IMR-90 (cell line): ENCODE measurements around the gene RPS6KA5. TPM values are rescaled to one million over a fixed set of nuclear protein-coding genes. Genes with fewer than 3 reads are reported as not detected.

ENCODE experiments used
- ATAC-seq: fragments of 200-7000 bp; cut with Tn5 transposase; 2 replicates; pipeline ENCODE4 v1.9.1; 2020; ENCODE audit warnings: low read depth, mild to moderate bottlenecking, moderate library complexity
- BruUV-seq: library from RNA; stranded (reverse); fragments of 400-500 nt; replicated peaks from 2 replicates; lab custom pipeline; 2021; lab: Mats Ljungman, UMichigan
- CTCF ChIA-PET: fragments of 300-600 bp; formaldehyde crosslinking; extraction: SDS; loops from one replicate; lab custom pipeline; 2021; ENCODE audit warnings: antibody characterized with exemption; lab: Yijun Ruan, JAX
- POLR2A ChIA-PET: fragments of 300-600 bp; sonication (Branson Sonifier 250); formaldehyde crosslinking; loops from one replicate; lab custom pipeline; 2022; ENCODE audit warnings: antibody characterized with exemption; ENCODE audit not compliant: unreplicated experiment; lab: Charles Lee
- DNase-seq: peaks from one replicate; pipeline ENCODE4 v3.0.0; 2013
- H2AFZ ChIP-seq: replicated peaks from 2 replicates; pipeline ENCODE3; 2013; ENCODE audit warnings: low read length, mild to moderate bottlenecking; ENCODE audit not compliant: poor library complexity
- H2AK5ac ChIP-seq: 2 replicates; pipeline ENCODE4 v1.6.1; 2013; ENCODE audit warnings: low read depth, low read length, inconsistent platforms
- H2AK9ac ChIP-seq: replicated peaks from 2 replicates; pipeline ENCODE3; 2013; ENCODE audit warnings: mild to moderate bottlenecking, low read depth, low read length, moderate library complexity; ENCODE audit not compliant: poor library complexity
- H2BK120ac ChIP-seq: 2 replicates; pipeline ENCODE4 v1.6.1; 2013; ENCODE audit warnings: low read depth, low read length, inconsistent platforms
- H2BK15ac ChIP-seq: 3 replicates; pipeline ENCODE4 v1.6.1; 2013; ENCODE audit warnings: low read depth, low read length, inconsistent platforms
- H2BK20ac ChIP-seq: 2 replicates; pipeline ENCODE4 v1.6.1; 2013; ENCODE audit warnings: low read depth, mild to moderate bottlenecking, inconsistent platforms, low read length, moderate library complexity
- H2BK5ac ChIP-seq: 2 replicates; pipeline ENCODE4 v1.6.1; 2013; ENCODE audit warnings: mild to moderate bottlenecking, low read depth, low read length, inconsistent platforms; ENCODE audit not compliant: poor library complexity, severe bottlenecking
- H3K14ac ChIP-seq: replicated peaks from 2 replicates; pipeline ENCODE4 v1.6.1; 2013; ENCODE audit warnings: low read depth, low read length, inconsistent platforms
- H3K18ac ChIP-seq: 2 replicates; pipeline ENCODE4 v1.6.1; 2013; ENCODE audit warnings: low read depth, low read length, control low read depth
- H3K23ac ChIP-seq: 2 replicates; pipeline ENCODE4 v1.6.1; 2013; ENCODE audit warnings: low read depth, low read length, inconsistent platforms
- H3K27ac ChIP-seq: 2 replicates; pipeline ENCODE4 v1.5.1; 2013; ENCODE audit warnings: mild to moderate bottlenecking, control low read depth, low read length; ENCODE audit not compliant: insufficient read depth
- H3K27me3 ChIP-seq: 2 replicates; pipeline ENCODE4 v1.6.1; 2013; ENCODE audit warnings: low read length; ENCODE audit not compliant: control insufficient read depth, insufficient read depth
- H3K36me3 ChIP-seq: 2 replicates; pipeline ENCODE4 v1.6.1; 2013; ENCODE audit warnings: low read length, mixed read lengths; ENCODE audit not compliant: control insufficient read depth, insufficient read depth
- H3K4ac ChIP-seq: 2 replicates; pipeline ENCODE4 v1.6.1; 2013; ENCODE audit warnings: low read depth, low read length, inconsistent platforms
- H3K4me1 ChIP-seq: 2 replicates; pipeline ENCODE4 v1.6.1; 2013; ENCODE audit warnings: low read length, mixed read lengths; ENCODE audit not compliant: control insufficient read depth, insufficient read depth
- H3K4me2 ChIP-seq: 2 replicates; pipeline ENCODE4 v1.6.1; 2013; ENCODE audit warnings: low read depth, mild to moderate bottlenecking, control low read depth, low read length, moderate library complexity
- H3K4me3 ChIP-seq: 2 replicates; pipeline ENCODE4 v1.5.1; 2013; ENCODE audit warnings: low read depth, mild to moderate bottlenecking, control low read depth, low read length, moderate library complexity; ENCODE audit not compliant: insufficient read depth
- H3K56ac ChIP-seq: 2 replicates; pipeline ENCODE4 v1.6.1; 2013; ENCODE audit warnings: low read length, inconsistent platforms; ENCODE audit not compliant: insufficient read depth; ENCODE audit errors: extremely low read depth
- H3K79me1 ChIP-seq, 2 experiments: 2 replicates each; pipeline ENCODE4 v1.6.1; 2013; ENCODE audit warnings: low read length in 2 of 2, inconsistent platforms in 1 of 2, low read depth in 1 of 2
- H3K9ac ChIP-seq: 2 replicates; pipeline ENCODE4 v1.6.1; 2013; ENCODE audit warnings: low read depth, low read length, control low read depth
- H3K9me1 ChIP-seq: 2 replicates; pipeline ENCODE4 v1.6.1; 2013; ENCODE audit warnings: low read length, inconsistent platforms; ENCODE audit not compliant: insufficient read depth
- H3K9me3 ChIP-seq: 2 replicates; pipeline ENCODE4 v1.6.1; 2013; ENCODE audit warnings: low read length; ENCODE audit not compliant: control insufficient read depth, insufficient read depth
- H4K20me1 ChIP-seq: 2 replicates; pipeline ENCODE4 v1.6.1; 2013; ENCODE audit warnings: low read length, inconsistent platforms; ENCODE audit not compliant: insufficient read depth
- H4K5ac ChIP-seq: 2 replicates; pipeline ENCODE4 v1.6.1; 2013; ENCODE audit warnings: mild to moderate bottlenecking, low read depth, low read length, control low read depth
- H4K8ac ChIP-seq, 2 experiments: 2 replicates each; pipeline ENCODE4 v1.6.1; 2013; ENCODE audit warnings: low read depth in 2 of 2, low read length in 2 of 2, control low read depth in 1 of 2, inconsistent platforms in 1 of 2
- H4K91ac ChIP-seq: 2 replicates; pipeline ENCODE4 v1.6.1; 2013; ENCODE audit warnings: low read depth, low read length, inconsistent platforms; ENCODE audit not compliant: insufficient read depth
- CEBPB ChIP-seq: IDR thresholded peaks from 2 replicates; pipeline ENCODE4 v1.6.1; 2012; ENCODE audit warnings: low read depth, low read length, improper control_type of control experiment
- CHD1 ChIP-seq: IDR thresholded peaks from 2 replicates; pipeline ENCODE4 v1.6.1; 2012; ENCODE audit warnings: low read depth, low read length, improper control_type of control experiment
- CTCF ChIP-seq: conservative IDR thresholded peaks from 2 replicates; pipeline ENCODE4 v1.5.1; 2012; ENCODE audit warnings: mild to moderate bottlenecking, low read depth, low read length, improper control_type of control experiment
- ELK1 ChIP-seq: fragments of 150-350 bp; IDR thresholded peaks from 2 replicates; pipeline ENCODE4 v1.6.1; 2016; ENCODE audit warnings: low read depth, mild to moderate bottlenecking, low read length, moderate library complexity, borderline replicate concordance
- FOS ChIP-seq: fragments of 150-350 bp; IDR thresholded peaks from 2 replicates; pipeline ENCODE4 v1.6.1; 2016; ENCODE audit warnings: low read depth, low read length
- MAFK ChIP-seq: IDR thresholded peaks from 2 replicates; pipeline ENCODE4 v1.6.1; 2012; ENCODE audit warnings: low read depth, low read length, improper control_type of control experiment
- MAZ ChIP-seq: IDR thresholded peaks from 2 replicates; pipeline ENCODE4 v1.6.1; 2012; ENCODE audit warnings: low read depth, mild to moderate bottlenecking, low read length, improper control_type of control experiment, moderate library complexity, borderline replicate concordance
- MXI1 ChIP-seq: IDR thresholded peaks from 2 replicates; pipeline ENCODE4 v1.6.1; 2012; ENCODE audit warnings: low read depth, mild to moderate bottlenecking, low read length, moderate library complexity, borderline replicate concordance
- NFE2L2 ChIP-seq: fragments of 150-350 bp; IDR thresholded peaks from 2 replicates; pipeline ENCODE4 v1.6.1; 2016; ENCODE audit warnings: low read depth, mild to moderate bottlenecking, low read length
- POLR2A ChIP-seq: IDR thresholded peaks from 2 replicates; pipeline ENCODE4 v1.6.1; 2012; ENCODE audit warnings: mild to moderate bottlenecking, low read depth, low read length
- RAD21 ChIP-seq: IDR thresholded peaks from 2 replicates; pipeline ENCODE4 v1.6.1; 2012; ENCODE audit warnings: low read length, improper control_type of control experiment
- RCOR1 ChIP-seq: IDR thresholded peaks from 2 replicates; pipeline ENCODE4 v1.6.1; 2012; ENCODE audit warnings: mild to moderate bottlenecking, low read length, improper control_type of control experiment; ENCODE audit not compliant: insufficient replicate concordance
- RFX5 ChIP-seq: IDR thresholded peaks from 2 replicates; pipeline ENCODE4 v1.8.0; 2012; ENCODE audit warnings: low read depth, mild to moderate bottlenecking, low read length, moderate library complexity
- SMC3 ChIP-seq: fragments of 150-350 bp; IDR thresholded peaks from 2 replicates; pipeline ENCODE4 v1.6.1; 2016; ENCODE audit warnings: low read depth, mild to moderate bottlenecking, antibody characterized with exemption, low read length, moderate library complexity
- USF2 ChIP-seq: fragments of 150-350 bp; IDR thresholded peaks from 2 replicates; pipeline ENCODE4 v1.6.1; 2017; ENCODE audit warnings: mild to moderate bottlenecking, antibody characterized with exemption, low read length, low read depth
- WGBS, 2 experiments: methylation state at CpG; one replicate each; pipeline versions ENCODE4 v1.1.5 to v1.1.7; 2013; ENCODE audit warnings: missing lambda C conversion rate in 2 of 2; ENCODE audit not compliant: insufficient read length in 1 of 2; ENCODE audit errors: extremely low coverage in 2 of 2; 5-methylcytosine and 5-hydroxymethylcytosine counted together
- dilution Hi-C: fragments of 300-500 bp; cut with HindIII; formaldehyde crosslinking; loops from one replicate; pipeline ENCODE4 v1.14.3; 2018; ENCODE audit warnings: low sequenced_read_pairs; ENCODE audit not compliant: unreplicated experiment
- in situ Hi-C: fragments of 300-500 bp; cut with MboI; formaldehyde crosslinking; loops from 3 replicates; pipeline ENCODE4 v1.14.3; 2019; ENCODE audit warnings: low sequenced_read_pairs, inconsistent platforms, mixed read lengths
- intact Hi-C: fragments of 100-400 bp; cut with micrococcal nuclease; formaldehyde crosslinking; loops from 2 replicates; pipeline ENCODE4 v1.10.0; 2022
- polyA plus RNA-seq, 3 experiments: library from polyadenylated mRNA; depleted of rRNA; stranded (reverse); fragments of >200 nt; gene quantifications; 2 replicates each; pipeline ENCODE4 v1.2.3, GENCODE V29; 2012; ENCODE audit warnings: low replicate concordance in 1 of 3
- total RNA-seq: library from RNA; depleted of rRNA; stranded (reverse); fragments of >200 nt; gene quantifications from 2 replicates; pipeline ENCODE4 v1.2.3, GENCODE V29; 2012

RPS6KA5 gene
- total and polyA plus RNA-seq, 2 of the 4 experiments (the other 2 are of a cell fraction), result 0.36 TPM

- CTCF ChIA-PET, result interaction anchor here (1.0 kb wide), 1 partner anchor 42 kb away, joined by 3 read pairs; no protein-coding TSS in a partner anchor
- dilution Hi-C loops, result no loop called here
- TF ChIP-seq ELK1 (no peak), MXI1 (no peak), RFX5 (no peak), RAD21 (no peak), RCOR1 (no peak), NFE2L2 (no peak), CHD1 (no peak), MAFK (no peak), MAZ (no peak), SMC3 (no peak), POLR2A (no peak), USF2 (no peak), CTCF (no peak), CEBPB (no peak), FOS (no peak)
- Histone ChIP-seq H3K9ac (no peak overlapping the region), H3K18ac (no peak overlapping the region), H2AK5ac (no peak overlapping the region), H2BK20ac (no peak overlapping the region), H3K36me3 (no peaks in the 10 kb centered on the region), H2BK120ac (no peak overlapping the region), H4K5ac (no peak overlapping the region), H3K9me1 (no peaks in the 10 kb centered on the region), H2AFZ (no peak overlapping the region), H4K8ac (no peak overlapping the region), H3K4me2 (no peak overlapping the region), H4K91ac (no peak overlapping the region), H2BK15ac (no peak overlapping the region), H3K27ac (no peak overlapping the region), H3K56ac (no peak overlapping the region), H2AK9ac (no peak overlapping the region), H3K4ac (no peak overlapping the region), H3K23ac (no peak overlapping the region), H3K27me3 (no peaks in the 10 kb centered on the region), H3K9me3 (peaks cover 3% of the 10 kb centered on the region; the same call in 1 of the 2 replicates), H3K4me1 (no peaks in the 10 kb centered on the region), H4K20me1 (no peaks in the 10 kb centered on the region), H3K79me1 (no peaks in the 10 kb centered on the region), H2BK5ac (no peak overlapping the region), H3K4me3 (no peak overlapping the region), H3K14ac (no peak overlapping the region)
- no CpG with 5 or more reads among the region's 3 CpGs for WGBS, 2 experiments
- in situ Hi-C loops, result no loop called here
- no TSS peak for BruUV-seq
- POLR2A ChIA-PET, result no interaction called here
- ATAC-seq (no peak), DNase-seq (no peak)
- intact Hi-C loops, result no loop called here
Measured at GRCh38 chr14:90966493-90966892, 93.9 kb downstream of the RPS6KA5 start.
